Activated naive CD4-positive, alpha-beta T cell treated with Interleukin-2 at 50 U/mL for 16 hours (primary cell): ENCODE data around the gene CDK14.

ENCODE experiments used
- DNase-seq: peaks from one replicate; pipeline ENCODE4 v3.0.0-alpha.2; 2020

The CDK14 gene

DNA sequence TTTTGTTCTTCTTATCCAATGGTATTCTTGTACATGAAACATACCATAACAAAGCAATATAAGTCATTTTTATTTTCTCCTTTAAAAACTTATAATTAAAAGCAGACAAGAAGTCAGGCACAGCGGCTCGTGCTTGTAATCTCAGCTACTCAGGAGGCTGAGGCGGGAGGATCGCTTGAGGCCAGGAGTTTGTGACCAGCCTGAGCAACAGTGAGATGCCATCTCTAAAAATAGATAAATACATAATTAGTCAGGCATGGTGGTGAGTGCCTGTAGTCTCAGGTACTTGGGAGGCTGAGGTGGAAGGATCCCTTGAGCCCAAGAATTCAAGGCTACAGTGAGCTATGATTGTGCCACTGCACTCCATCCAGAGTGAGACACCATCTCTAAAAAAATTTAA is 473.0 kb downstream of the CDK14 start:
- DNase-seq = no peak

DNA sequence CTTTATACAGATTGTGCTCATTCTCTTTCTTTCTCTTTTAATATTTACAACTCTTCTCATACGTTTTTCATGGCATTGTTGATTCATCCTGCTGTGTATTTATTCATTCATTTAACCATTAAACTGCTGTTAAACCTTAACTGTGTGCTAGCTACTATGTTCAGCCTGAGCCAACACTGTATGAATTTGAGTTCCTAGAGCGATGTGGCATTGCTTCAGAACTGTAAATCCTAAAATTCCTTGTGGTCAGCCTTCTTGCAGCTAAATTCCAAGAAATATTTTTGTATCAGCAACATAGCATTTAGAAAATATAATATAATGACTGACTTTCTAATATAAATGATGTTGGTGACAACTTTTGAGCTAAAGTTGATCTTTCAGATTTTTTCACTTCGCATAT is 483.4 kb downstream of the CDK14 start:
- DNase-seq = no peak

DNA sequence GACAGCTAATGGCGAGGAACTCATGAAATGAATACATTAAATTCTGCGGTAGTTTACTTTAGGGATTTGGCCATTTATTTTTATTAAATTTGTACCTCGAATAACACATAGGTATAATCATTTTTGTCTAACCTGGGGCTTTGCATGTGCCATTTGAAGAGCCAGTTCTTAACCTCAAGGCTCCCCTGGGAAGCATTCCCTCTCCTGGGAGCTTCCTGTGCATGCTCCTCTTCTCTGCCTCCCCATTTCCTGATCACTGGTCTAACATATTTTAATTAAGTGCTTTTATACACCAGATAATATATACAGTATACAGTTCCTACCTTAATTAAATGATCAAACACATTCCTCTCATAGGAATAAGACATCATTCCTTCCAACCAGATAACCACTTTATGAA is 484.2 kb downstream of the CDK14 start:
- no peak for DNase-seq

DNA sequence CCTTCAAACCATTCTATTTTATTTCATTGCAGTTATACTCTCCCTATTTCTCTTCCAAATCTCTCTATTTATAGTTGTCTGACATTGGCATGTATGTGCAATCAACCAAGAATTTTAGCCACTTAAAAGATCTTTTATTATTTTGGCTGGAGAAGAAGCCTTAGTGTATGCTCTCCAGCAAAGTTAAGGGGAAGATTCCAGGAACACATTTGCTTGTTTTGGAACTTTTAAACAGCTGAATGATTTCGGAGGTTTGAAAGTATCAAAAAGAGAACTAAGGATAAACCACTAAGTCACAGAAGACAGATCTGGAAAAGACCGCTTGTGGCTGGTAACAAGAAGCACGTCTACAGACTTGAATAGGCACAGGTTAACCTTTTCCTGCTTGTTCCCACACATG is 485.9 kb downstream of the CDK14 start:
- DNase-seq = no peak

DNA sequence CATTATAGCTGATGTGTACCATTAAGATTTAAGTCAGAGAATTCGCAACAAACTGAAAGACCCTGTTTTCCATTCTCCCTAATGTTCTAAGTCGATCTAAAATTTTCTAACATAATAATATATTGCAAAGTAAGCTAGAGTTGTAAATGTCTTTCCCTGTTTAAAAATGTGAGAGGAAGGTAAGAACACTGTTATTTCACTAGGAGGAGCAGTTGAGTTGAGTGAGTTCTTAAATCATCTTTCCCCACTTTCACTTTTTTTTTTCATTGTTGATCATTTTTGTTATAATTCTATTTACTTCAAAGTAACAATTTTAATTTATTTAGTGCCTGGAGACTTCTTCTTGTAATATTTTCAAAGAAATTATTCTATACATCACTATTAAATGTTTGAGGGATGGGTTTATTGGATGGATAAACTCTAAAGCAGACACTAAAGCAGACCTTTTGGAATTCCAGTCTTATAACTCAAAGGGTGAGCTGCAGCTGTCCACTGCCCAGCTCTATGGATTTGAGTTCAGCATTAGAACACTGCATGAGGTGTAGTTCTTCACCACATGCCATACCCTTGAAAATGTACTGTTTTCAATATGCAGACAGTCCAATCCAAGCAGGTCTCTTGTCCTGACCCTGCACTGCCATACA is 486.9 kb downstream of the CDK14 start:
- DNase-seq = no peak

DNA sequence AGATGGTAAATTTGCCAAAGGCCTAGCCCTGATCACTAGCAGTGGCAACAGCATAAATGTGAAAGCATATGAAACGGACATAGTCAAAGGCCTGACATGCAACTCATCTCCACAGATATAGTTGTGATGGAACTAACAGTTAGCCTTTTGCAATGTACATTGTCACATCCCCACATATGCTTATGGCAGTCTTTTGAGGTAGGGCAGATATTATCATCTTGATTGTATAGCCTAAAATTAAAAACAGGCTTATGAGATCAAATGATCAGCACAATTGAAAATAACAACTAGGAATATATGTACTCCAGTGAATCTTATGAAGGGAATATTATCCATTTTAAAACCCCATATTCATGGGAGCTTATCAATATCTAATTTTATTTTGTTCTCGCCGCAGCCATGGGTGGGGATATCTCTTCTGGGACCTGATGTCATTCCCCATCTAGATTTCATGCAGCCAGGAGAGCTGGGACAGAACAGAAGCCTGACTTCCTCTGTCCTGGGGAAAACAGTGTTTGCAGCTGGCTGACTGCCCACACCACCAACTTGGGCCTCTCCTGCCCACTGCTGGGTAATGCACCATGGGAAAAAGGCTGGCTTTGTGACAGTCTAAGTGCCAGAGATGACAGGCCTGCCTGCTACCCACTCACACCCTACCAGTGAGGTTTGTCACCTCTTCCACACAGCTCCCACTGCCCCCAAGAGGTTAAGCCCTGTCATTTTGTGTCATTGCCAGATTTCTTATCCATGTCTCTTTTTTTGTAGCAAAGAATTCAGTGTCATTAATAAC is 487.9 kb downstream of the CDK14 start:
- DNase-seq = no peak

DNA sequence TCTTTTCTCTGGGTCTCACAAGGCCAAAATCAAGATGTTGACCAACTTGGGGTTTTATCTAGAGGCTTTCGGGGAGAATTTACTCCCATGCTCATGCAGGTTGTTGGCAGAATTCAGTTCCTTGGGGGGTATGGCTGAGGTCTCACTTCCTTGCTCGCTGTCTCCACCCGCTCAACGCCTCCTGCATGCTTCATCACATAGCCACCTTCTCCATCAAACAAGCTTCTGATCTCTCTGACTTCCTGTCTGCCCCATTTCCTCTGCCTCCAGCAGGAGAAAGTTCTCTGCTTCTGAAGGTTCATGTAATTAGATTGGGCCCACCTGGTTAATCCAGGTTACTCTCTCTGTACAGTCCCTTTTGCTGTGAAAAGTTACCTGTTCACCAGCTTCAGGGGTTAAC is 489.1 kb downstream of the CDK14 start:
- DNase-seq = no peak

DNA sequence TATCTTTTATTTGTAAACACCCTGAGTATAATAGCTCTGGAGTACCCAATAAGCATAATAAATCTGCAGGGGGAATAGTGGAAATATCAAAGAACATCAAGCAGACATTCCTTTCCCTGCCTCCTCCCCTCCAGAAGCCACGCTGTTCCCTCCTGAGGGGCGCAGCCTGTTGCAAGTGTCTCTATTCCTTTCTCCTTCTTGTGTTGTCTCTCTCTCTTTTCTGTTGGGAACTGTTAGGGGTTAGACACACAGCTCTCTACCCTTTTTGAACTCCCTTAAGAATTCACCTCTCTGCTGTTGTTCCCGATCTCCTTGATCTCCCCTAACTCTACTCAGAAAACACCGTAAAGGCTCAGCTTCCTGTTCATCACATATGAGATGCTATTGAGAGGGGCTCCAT is 490.1 kb downstream of the CDK14 start:
- no peak for DNase-seq

DNA sequence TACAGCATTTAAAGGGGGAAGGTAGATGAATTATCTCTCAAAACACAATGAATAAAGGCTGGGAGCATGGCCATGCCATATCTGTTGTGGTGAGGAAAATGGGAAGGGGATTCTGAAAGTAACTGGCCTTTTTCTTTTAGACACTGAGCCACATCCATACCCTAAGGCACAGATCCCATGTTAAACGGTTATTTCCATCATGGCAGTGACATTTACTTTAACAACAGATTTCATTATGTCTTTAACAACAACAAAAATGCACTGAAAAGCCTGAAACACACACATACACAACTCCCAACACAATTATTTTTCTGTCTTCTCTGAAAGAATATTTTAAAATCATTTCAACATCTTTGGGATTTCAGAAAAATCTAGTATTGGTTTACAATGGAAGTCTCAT is 492.0 kb downstream of the CDK14 start:
- DNase-seq = no peak

DNA sequence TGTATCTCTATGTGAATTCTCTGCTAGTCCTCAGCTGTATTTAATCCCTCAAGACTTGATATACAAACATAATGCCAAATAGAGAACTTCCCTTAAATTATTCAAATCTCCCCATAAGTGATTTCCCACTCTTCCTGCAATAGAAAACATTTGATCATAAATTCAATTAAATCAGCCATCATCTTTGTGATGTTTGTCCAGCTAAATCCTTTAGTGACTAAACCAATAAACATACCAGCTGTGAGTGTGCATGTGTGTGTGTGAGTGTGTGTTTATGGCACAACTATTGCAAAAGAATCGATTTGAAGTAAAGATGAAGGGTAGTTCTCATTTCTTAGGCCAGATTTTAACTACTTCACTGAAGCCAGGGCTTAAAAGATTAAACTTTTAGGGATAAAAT is 492.6 kb downstream of the CDK14 start:
- DNase-seq = no peak

DNA sequence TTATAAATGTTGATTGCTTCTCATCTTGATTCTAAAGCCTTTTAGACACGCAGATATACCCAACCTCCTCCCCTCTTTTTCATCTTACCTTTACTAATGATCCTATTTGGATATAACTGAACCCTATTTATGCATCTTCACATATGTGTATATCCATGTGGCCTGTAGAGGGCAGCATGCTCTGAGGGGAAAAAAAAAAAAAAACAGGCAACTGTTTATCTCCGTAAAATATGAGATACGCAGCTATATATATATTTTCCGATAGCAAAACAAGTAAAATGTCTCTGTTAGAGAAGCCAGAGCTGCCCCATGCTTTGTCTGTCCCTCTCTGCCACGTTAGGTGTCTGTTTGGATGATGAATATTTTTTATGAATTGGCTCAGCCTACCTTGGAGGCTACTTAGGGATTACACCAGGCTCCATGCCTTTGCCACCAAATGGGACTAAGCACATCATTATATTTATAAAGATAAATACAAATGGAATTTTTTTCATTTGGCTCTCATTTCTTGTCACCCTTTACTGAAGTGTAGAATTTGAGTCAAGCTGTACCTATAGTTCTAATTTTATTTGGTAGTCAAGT is 493.4 kb downstream of the CDK14 start:
- no peak for DNase-seq

DNA sequence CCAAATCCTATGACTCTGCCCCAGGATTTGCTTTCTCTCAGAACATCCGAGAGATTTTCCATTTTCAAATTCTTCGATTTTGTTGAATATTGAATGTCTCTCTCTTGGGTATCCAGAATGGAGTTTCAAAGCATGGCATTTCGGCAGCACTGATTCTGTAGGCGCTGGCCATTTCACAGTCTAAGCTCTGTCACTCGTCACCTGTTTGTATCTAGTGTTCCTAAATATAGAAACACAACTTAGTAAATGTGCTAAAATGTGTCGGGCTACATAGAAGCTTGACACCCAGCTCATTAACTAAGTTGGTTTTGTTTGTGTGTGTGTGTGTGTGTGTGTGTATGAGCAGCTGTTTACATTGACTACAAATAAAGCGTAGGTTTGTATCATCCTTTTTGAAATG is 494.6 kb downstream of the CDK14 start:
- no peak for DNase-seq

DNA sequence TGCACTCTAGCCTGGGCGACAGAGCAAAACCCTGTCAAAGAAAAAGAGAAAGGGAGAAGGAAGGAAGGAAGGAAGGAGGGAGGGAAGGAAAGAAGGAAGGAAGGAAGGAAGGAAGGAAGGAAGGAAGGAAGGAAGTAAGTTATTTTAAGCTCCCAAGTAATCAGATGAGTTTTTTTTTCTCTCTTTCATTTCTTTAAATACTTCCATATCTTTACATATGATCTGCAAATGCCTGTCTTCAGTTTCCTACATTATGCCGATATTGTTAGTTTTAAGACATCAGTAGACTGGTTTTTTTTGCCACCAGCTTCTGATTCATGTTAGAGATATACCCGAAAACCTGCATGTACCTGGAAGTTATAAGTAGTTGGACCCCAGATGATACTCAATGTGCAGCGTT is 495.5 kb downstream of the CDK14 start:
- DNase-seq = no peak

DNA sequence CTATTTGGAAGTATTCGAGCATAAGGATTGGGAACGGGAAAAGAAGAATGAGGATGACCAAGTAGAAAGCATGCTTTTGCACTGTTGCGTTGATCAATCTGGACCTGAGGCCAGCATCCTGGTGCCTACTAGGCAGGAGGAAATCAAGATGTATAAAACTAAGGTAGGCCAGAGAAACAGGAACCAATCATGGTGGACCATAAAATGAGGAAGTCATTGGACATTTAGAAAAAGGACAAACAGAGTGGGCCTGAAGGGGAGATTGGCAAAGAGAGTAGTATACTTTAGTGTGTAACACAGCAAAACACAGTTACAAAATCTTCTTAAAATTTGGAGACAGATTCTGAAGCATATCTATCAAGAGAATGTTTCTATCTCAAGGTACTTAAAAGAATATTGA is 497.1 kb downstream of the CDK14 start:
- no peak for DNase-seq

DNA sequence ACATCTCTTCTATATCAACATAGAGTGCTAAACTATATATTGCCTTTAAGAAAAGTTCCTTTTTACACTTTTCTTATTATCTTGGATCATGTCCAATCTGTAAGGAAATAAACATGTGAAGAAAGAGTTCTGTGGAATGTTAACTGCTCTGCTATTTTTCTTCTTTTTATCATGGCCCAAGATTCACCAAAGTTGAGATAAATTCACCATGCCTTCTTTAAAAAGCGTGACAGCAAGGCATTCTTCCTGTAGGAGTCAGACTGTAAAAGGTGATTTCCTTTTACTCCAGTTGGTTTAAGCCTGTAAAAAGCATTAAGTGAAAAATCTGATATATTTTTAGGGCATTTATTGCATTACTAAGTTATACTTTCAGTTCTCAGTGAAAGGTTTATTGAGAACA is 502.4 kb downstream of the CDK14 start:
- DNase-seq = no peak

DNA sequence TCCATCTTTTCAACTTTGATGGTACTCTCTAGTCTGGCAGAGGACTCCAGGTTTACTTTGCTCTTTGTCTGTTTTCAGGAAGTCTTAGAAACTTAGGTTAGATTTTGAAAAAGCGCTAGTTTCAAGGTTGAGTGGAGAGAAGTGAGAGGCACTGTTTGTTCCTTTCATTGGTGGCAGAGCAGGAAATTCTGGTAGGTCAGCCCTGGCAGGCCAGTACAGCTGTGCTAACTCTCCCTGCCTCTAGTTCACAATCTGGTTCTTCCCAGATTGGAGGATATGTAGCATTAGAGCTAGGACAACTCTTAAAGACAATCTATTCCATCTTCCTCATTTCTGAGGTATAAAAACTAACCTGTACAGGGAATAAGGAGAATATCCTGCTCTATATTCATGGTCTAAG is 507.2 kb downstream of the CDK14 start:
- no peak for DNase-seq

DNA sequence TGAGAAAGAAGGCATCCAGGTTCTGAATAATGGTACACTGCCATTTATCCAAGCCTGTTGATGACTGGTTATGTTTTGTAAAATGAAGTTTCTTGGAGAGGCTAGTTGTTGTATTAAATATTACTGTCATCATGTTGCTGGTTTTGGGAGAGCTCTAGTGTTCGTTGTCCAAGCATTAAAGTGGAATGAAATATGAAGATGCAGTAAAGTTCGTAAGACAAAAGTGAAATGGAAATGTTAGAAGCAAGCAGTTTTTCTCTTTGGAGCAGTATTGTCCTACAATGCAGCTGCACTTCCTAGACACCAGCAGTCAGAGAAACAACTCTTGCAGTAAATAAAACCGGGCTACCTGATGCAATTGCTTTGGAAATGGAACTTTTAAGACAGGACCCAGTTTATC is 511.3 kb downstream of the CDK14 start:
- no peak for DNase-seq

DNA sequence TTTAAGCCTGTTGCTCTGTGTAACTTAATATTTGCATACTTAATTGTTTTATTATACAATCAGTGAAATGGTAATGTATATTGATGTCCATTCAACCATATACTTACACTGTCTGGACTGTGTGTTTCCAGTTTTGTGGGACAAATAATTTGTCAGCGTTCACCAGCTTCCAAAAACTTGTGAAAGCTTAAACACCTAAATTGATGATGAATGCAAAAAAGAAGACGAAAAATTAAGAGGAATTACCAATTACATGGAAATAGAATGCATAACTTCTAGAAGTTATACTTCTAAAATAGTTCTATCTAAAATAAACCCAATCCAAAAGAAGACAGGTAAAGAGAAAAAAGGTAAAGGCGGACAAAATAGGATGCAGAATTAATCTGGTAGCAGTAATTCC is 513.1 kb downstream of the CDK14 start:
- DNase-seq = no peak

DNA sequence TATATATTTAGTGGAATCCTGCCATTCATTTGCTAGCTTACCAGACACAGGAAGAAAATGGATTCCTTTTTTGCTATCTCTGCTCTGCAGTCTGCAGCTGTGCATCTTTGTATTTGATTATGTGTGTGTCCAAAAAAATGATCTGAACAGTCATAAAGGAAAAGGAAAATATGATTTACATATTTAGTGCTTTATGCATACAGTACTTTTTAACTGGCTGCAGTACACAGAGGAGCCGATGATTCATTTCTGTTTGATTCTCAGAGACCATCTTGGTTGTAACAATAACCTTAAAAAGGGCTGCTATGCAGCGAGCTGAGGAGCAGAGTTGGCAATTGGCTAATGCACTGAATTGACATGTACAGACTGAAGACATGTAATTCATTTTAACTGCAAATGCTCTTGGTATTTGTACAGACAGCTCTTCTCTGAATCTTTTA is 516.8 kb downstream of the CDK14 start:
- no peak for DNase-seq

DNA sequence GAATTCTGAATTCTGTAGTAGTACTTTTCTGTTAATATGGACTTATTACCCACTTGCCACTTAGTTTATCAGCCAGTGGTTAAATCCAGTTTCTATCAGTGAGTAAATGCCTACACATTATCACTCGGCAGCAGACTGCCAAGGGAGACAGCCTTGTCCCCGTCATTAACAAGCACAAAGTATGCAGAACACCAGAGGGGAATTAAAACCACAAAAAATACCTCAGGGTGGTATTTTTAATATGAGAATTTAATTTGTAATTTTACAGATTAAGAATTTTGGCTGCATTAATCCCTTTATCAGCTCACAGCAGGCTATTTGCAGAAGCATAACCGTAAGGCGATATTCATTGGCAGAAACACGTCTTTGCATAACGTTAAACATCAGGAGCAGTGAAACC is 518.1 kb downstream of the CDK14 start:
- no peak for DNase-seq

DNA sequence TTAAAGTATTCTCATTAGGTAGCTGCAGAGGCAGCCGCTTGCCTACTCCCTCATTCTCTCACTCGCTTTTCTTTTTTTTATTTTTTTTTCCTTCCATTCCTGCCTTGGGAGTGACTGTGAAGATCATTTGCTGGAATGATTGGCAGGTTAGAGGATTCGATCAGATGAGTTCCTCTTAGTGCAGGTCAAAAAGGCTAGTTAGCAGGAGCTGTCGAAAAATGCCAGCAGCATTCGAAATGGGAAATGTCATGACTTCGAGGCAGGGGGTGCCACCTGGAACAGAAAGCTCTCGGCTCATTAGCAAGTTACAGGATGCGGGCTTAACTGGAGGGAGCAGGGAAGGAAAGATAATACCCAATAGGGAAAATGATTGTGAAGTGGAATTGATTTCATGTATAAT is 530.6 kb downstream of the CDK14 start:
- no peak for DNase-seq

DNA sequence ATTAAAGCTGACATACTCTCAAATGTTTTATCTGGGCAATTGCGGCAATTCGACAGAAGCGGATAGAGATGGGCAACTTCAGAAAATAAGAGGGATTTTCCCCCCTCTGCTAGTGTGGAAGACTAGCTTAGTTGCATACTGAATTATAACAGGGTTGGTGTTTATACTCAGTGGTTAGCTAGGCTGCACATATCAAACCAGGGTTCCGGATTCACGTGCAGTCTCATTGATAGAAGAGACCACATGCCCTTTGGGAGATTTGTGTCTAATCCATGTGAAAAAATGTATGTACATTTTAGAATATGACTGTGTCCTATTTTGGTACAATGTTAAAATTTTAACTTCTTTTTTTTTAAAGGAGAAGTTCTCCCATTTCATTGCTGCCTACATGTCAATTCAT is 531.2 kb downstream of the CDK14 start:
- DNase-seq = no peak

DNA sequence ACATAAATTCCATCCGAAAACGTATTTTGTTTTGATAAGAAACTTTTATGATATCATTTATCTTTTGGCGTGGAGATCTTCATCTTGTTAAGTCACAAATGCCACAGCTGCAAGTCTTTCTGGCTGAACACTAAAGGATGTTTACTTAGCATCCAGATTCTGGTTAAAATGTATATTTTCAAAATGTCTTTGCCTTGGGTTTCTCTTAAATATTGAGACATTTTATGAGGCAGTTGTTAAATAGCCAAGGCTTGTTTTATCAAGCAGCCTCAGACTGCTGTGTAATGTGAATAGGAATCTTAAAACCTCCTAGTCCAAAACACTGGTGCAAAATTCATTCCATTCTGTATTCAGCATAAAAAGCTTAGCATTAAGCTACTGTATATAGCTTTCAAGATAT is 531.8 kb downstream of the CDK14 start:
- no peak for DNase-seq

DNA sequence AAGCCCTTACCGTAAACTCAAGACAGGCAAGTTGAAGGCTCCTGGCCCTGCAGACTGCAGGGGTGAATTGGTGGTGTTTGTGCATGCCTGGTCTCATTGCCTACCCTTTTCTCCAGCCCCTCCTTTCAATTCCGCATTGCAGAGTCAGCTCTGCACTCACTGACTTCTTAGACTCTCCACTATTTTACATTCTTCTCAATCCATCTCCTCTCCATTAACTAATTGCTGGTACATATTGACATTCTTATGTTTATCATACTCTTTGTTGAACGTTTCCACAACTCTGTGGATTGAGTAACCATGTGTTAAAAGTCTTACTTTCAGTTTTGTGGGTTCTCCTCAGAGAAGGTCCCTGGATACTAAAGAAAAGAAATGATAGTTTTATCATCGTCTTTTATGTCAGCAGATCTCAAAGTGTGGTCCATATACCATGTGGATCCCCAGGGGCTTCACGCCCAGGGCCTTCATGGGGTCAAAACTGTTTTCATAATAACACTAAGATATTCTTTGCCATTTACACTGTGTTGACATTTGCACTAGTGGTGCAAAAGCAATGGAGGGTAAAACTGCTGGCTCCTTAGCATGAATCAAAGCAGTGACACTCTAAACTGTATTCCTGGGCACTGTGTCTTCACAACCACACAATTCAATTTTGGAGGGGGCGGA is 532.7 kb downstream of the CDK14 start:
- DNase-seq = no peak
